Stimulated activated CD4-positive, alpha-beta T cell treated with anti-CD3 and anti-CD28 coated beads, TNF-alpha, amount 100 ng/mL, for 4 hours (primary cell): ENCODE results near the gene RBM4.

Experiments
- DNase-seq, 3 experiments: peaks; one replicate each; pipeline ENCODE4 v3.0.0-alpha.2; 2020; ENCODE audit warnings: low read depth in 3 of 3

The RBM4 gene

DNA sequence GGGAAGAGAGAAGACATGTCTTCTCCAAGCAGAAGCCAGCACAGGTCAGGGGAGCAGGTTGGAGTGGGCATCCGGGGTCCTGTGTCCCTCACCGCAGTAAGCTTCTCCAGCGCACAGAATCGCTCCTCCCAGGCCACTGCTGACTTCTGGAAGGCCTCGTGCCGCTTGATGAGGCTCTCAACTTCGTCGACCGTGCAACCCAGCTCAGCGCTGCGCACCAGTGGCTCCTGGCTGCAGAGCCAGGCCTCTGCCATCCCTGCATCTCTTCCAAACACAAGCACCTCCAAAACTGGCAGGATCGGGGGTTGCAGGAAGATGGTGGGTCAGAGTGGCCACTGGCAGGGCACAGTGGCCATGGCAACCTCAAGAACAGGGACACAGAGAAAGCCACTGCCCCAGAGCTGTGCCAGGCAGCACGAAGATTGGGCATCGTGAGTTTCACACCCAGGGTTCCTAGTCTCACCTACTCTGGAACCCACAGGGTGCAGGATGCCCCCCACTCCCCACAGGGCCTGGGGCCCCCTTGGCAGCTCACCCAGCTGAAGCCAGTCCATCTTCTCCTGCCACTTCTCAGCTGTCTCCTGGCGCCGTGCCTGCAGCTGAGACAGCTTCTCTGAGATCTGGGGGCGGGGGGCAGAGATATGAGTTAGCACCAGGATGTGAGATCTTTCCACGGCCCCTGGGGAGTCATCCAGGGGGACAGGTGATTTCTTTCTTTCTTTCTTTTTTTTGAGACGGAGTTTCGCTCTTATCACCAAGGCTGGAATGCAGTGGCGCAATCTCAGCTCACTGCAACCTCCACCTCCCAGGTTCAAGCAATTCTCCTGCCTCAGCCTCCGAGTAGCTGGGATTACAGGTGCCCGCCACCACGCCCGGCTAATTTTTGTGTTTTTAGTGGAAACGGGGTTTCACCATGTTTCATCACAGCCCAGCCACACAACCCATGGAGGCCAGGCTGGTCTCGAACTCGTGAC lies 50.3 kb downstream of the RBM4 start:
- no peak for DNase-seq

DNA sequence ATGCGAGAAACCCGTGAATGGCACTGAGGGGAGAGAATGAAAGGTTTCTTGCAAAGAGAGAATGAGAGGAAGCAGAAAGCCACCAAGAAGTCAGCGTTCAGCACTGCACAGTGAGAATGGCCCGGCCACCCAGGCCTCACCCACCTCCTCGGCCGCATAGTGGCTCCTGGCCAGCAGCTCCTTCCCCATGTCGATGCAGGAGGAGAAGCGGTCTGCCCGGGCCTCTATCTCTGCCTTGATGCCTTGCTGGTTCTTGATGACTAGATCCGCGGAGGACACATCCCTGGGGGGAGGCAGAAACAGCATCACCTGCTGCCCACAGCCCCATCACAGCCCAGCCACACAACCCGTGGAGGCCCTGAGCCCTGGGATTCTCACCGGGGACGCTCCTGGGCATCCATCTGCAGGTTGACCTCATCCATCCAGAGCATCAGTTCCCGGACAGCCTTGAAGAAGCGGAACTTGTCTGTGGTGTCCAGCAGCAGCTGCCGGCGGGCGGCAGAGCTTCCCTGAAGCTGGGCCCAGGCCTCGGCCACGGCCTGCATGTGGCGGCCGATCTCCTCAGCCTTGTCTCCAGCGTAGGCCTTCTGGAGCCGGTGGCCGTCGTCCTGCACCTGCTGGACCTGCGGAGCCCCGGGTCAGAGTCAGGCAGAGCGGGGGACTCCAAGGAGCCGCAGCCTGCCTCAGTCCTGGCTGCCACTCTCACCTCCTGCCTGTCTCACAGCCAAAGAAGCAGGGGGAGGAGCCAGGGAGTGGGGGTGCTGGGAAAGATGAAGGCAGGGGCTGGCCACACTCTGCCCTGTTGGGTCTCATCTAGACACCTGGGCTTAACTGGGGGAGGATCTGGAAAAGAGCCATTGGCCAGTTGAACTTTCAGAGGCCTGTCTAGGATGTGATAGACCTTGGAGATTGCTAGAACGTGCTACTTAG lies 51.4 kb downstream of the RBM4 start:
- DNase-seq = no peak

DNA sequence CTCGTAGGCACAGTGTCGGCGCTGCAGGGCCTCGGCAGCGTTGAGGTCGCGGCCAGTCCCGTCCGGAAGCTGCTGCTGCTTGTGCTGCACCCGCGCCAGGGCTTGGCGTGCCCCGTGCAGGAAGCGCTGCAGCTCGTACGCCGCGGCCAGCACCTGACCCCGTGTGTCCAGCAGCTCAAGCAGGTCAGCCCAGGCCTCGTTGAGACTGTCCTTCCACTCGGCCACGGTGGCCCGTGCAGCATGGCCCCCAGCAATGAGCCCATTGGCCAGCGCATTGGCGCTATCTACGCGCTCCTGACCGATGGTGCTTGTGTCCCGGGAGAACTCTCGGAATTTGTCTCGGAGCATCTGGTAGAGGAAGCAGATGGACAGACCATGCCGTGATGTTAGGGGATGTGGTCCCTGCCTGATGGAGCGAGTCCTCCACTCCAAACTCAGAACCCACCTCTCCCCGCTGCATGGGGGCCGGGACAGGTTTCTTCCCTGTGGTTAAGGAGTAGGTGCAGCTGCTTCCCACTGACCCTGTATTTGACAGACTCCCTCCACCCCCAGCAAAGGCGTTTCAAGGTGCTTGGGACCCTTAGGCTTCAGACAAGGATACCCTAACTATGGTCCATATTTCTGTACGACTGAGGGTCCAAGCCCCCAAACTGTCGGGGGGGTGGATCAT lies 52.9 kb downstream of the RBM4 start:
- no peak for DNase-seq

DNA sequence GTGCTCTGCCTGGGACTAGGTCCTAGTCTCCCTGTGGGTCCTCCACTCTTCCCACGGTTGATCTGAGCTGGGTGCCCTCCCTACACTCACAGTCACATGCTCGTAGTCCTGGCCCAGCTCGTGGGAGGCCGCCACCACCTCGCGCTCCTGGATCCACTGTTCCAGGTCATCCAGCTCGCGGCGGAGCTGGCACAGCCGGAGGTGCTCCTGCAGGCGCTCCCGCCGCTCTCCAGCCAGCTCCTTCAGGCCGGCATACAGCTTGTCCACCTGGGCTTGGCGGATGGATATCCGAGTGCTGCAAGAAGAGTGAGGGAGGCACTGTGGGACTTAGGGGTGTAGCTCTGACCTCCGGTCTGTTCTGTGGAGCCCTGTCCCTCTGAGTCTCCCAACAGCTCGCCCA lies 53.9 kb downstream of the RBM4 start:
- DNase-seq = no peak

DNA sequence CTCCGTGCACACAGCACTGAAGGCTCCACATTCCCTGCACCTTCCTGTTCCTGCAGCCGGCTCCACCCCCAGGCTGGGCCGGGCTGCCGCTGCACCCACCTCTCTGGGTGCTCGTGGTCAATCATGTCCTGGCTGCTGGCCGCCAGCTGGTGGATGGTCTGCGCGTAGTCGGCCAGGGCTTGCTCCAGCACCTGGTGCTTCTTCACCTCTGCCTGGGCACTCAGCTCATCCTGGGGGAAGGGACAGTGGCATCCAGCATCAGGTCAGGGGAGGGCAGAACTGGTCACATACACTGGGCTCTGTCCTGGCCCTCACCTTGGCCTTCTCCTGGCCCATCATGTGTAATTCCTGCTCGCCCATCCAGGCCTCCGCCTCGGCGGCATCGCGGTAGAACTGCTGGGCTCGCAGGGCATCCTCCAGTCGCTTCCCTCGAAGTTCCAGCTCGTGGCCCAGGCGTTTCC lies 54.4 kb downstream of the RBM4 start:
- no peak for DNase-seq

DNA sequence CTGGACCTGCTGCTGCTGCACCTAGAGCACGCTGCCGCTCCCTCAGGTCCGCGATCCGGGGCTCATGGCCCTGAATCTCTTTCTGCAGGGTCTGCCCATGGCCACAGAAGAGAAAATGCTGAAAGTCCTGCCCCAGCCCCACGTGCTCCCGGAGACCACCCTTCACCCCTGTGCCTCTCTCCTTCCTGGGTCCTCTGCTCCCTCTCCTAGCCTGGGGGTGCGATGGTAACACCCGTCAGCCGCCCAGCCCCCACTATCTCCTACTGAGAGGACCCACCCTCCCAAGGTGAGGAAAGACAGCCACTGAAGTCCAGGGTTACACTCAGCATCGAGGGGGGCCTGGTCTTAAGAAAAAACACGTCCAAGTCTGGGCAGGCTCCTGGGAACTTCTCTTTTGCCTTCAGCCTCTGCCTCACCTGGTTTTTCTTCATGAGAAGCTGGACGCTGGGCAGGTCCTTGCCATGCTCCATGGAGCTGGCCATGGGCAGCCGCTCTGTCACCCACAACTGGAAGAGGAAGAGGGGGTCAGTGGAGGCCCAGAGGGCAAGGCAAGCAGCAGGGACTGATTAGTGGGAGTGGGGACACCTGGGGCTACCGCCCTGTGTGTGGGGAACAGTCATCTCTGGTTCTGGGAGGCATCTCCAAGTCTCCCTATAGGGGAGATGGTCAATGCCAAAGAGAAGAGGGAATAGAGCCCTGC lies 55.0 kb downstream of the RBM4 start:
- no peak for DNase-seq

DNA sequence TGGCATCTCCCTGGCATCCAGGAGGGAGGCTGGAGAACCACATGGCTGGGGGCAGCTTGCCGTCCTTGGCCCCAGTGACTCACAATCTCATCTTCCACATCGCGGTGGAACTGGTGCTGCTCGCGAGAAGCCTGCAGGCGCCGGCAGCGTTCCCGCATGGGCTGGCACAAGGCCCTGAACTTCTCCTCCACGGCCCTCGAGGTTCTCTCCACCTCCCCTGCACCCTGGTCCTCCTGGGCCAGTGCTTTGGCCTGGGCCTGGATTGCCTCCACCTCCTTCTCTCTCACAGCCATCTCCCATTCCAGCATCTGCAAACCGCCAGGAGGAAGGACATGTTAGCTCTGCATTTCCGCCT lies 55.5 kb downstream of the RBM4 start:
- DNase-seq = no peak

DNA sequence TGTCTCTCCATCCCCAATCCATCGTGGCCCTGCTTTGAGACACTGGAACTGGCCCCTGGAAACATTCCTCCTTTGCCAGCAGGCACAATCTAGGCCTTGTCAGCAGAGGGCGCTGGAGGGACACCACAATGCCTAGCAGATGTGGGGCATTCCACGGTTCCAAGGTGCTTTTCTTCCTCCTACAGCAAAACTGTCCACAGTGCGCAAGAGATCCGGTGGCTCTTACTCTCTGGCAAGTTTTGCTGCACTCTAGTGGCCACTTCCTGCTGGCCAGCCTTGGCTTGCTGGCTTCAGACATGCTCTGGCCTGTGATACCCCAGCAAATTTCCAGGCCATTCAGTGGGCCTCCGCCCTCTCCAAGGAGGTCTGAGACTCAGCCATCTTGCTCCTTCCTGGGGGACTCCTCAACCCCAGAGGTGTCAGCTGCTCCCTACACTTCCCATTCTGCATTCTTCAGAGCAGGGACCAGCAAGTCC lies 56.3 kb downstream of the RBM4 start:
- peak; percentile 63 to 74 (median 68) for DNase-seq
